Panc1 (cell line): Measurements from ENCODE around the gene CHP1.

ENCODE experiments used
- CTCF ChIP-seq: fragments of 450-650 bp; IDR thresholded peaks from 2 replicates; pipeline ENCODE4 v1.5.1; 2017; ENCODE audit warnings: mild to moderate bottlenecking
- POLR2AphosphoS5 ChIP-seq: IDR thresholded peaks from 2 replicates; pipeline ENCODE4 v1.6.1; 2012; ENCODE audit warnings: mild to moderate bottlenecking, low read depth, low read length, moderate library complexity

- no peak for TF ChIP-seq CTCF
- TF ChIP-seq POLR2AphosphoS5: no peak
Observed at GRCh38 chr15:41219381-41219780, 11.7 kb upstream of the CHP1 start.
